ENCODE measurements around the gene DYNC1LI1. TPM values are rescaled to one million over a fixed set of nuclear protein-coding genes. Genes with fewer than 3 reads are reported as not detected.

DYNC1LI1 gene
- total and polyA plus RNA-seq, 2 of the 4 experiments (the other 2 are of a cell fraction) = 25.2 to 30.8 TPM

DNA sequence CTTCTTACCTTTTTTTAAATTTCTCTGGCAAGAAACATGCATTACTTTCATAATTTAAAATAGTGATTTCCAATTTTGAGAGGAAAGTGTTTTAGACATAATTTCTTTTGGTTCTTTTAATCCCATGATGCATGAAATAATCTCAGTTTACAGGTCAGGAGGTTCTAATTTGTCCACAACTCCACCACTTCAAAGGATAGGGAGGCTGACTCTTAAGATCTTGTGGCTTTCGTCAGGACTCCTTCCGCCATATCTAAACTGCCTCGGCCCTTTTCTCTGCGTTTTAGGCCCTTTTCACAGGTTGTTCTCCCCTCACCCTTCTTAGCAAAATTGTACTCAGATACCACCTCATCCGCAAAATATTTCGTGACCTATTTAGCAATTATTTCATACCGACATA, 8.0 kb downstream of the DYNC1LI1 start:
- H3K79me1 ChIP-seq (ENCODE audit: low read depth in 1 of 2, low read length in 2 of 2) = peaks cover 18 to 67% of the 10 kb centered on the region in 2 experiments
- H3K4me1 ChIP-seq (ENCODE audit: control insufficient read depth, insufficient read depth, low read length) = peaks cover 2% of the 10 kb centered on the region; the same call in 1 of the 2 replicates
- H3K56ac ChIP-seq (ENCODE audit: extremely low read depth, insufficient read depth, low read length) = no peak overlapping the region
- H4K20me1 ChIP-seq (ENCODE audit: insufficient read depth, low read length) = peaks cover 36% of the 10 kb centered on the region
- H2BK20ac ChIP-seq (ENCODE audit: low read depth, low read length) = no peak overlapping the region
- ATAC-seq (ENCODE audit: low read depth) = no peak
- TF ChIP-seq FOS (IDR thresholded peaks at IDR 0.05; ENCODE audit: low read depth, low read length) (no peak), CHD1 (IDR thresholded peaks at IDR 0.05; ENCODE audit: low read depth, low read length) (no peak), POLR2A (IDR thresholded peaks at IDR 0.05; ENCODE audit: low read depth, low read length) (no peak), RCOR1 (IDR thresholded peaks at IDR 0.05; ENCODE audit: insufficient replicate concordance, low read length) (no peak), BHLHE40 (IDR thresholded peaks at IDR 0.05; ENCODE audit: low read depth, low read length) (no peak), MAFK (IDR thresholded peaks at IDR 0.05; ENCODE audit: low read depth, low read length) (no peak)
- TF ChIP-seq, protein P1, sequence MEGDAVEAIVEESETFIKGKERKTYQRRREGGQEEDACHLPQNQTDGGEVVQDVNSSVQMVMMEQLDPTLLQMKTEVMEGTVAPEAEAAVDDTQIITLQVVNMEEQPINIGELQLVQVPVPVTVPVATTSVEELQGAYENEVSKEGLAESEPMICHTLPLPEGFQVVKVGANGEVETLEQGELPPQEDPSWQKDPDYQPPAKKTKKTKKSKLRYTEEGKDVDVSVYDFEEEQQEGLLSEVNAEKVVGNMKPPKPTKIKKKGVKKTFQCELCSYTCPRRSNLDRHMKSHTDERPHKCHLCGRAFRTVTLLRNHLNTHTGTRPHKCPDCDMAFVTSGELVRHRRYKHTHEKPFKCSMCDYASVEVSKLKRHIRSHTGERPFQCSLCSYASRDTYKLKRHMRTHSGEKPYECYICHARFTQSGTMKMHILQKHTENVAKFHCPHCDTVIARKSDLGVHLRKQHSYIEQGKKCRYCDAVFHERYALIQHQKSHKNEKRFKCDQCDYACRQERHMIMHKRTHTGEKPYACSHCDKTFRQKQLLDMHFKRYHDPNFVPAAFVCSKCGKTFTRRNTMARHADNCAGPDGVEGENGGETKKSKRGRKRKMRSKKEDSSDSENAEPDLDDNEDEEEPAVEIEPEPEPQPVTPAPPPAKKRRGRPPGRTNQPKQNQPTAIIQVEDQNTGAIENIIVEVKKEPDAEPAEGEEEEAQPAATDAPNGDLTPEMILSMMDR (conservative IDR thresholded peaks at IDR 0.05; ENCODE audit: low read depth, low read length) = no peak
- TF ChIP-seq, protein P2, sequence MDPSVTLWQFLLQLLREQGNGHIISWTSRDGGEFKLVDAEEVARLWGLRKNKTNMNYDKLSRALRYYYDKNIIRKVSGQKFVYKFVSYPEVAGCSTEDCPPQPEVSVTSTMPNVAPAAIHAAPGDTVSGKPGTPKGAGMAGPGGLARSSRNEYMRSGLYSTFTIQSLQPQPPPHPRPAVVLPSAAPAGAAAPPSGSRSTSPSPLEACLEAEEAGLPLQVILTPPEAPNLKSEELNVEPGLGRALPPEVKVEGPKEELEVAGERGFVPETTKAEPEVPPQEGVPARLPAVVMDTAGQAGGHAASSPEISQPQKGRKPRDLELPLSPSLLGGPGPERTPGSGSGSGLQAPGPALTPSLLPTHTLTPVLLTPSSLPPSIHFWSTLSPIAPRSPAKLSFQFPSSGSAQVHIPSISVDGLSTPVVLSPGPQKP (IDR thresholded peaks at IDR 0.05; ENCODE audit: borderline replicate concordance, low read depth, low read length) = no peak
- TF ChIP-seq, protein P3, sequence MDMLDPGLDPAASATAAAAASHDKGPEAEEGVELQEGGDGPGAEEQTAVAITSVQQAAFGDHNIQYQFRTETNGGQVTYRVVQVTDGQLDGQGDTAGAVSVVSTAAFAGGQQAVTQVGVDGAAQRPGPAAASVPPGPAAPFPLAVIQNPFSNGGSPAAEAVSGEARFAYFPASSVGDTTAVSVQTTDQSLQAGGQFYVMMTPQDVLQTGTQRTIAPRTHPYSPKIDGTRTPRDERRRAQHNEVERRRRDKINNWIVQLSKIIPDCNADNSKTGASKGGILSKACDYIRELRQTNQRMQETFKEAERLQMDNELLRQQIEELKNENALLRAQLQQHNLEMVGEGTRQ (IDR thresholded peaks at IDR 0.05; ENCODE audit: low read depth, low read length) = no peak
- no peak overlapping the region for H3K4me2 ChIP-seq (ENCODE audit: low read depth, low read length)
- H3K4me3 ChIP-seq (ENCODE audit: insufficient read depth, low read depth, low read length) = no peak overlapping the region
- H3K23ac ChIP-seq (ENCODE audit: low read depth, low read length) = no peak overlapping the region
- no peak overlapping the region for H4K91ac ChIP-seq (ENCODE audit: insufficient read depth, low read depth, low read length)
- no TSS peak for BruUV-seq (replicated peaks)
- peaks cover 14% of the 10 kb centered on the region for H3K9me1 ChIP-seq (ENCODE audit: insufficient read depth, low read length)
- no peak overlapping the region for H3K27ac ChIP-seq (ENCODE audit: insufficient read depth, low read length)
- no peaks in the 10 kb centered on the region for H3K9me3 ChIP-seq (ENCODE audit: control insufficient read depth, insufficient read depth, low read length)
- peaks cover 8% of the 10 kb centered on the region for H3K36me3 ChIP-seq (ENCODE audit: control insufficient read depth, insufficient read depth, low read length)
- H2BK15ac ChIP-seq (ENCODE audit: low read depth, low read length) = no peak overlapping the region
- 100% methylated on average over 1 of the region's 7 CpGs; no CpG with 5 or more reads in 1 of the 2 experiments for WGBS, 2 experiments (ENCODE audit: extremely low coverage in 2 of 2, insufficient read length in 1 of 2)
- H4K5ac ChIP-seq (ENCODE audit: low read depth, low read length) = no peak overlapping the region
- no peak overlapping the region for H2BK120ac ChIP-seq (ENCODE audit: low read depth, low read length)
- no peak overlapping the region for H2AK9ac ChIP-seq (replicated peaks; ENCODE audit: low read depth, low read length, poor library complexity)
- H3K18ac ChIP-seq (ENCODE audit: low read depth, low read length) = no peak overlapping the region
- no peak overlapping the region for H3K14ac ChIP-seq (replicated peaks; ENCODE audit: low read depth, low read length)
- ChIA-PET CTCF (no interaction called here), POLR2A (ENCODE audit: unreplicated experiment) (no interaction called here)
- H3K27me3 ChIP-seq (ENCODE audit: control insufficient read depth, insufficient read depth, low read length) = no peaks in the 10 kb centered on the region
- dilution Hi-C loops (cut with HindIII; ENCODE audit: low sequenced_read_pairs, unreplicated experiment) (no loop called here), in situ Hi-C loops (cut with MboI; ENCODE audit: low sequenced_read_pairs) (no loop called here), intact Hi-C loops (cut with micrococcal nuclease) (no loop called here)
- H2BK5ac ChIP-seq (ENCODE audit: low read depth, low read length, poor library complexity, severe bottlenecking) = no peak overlapping the region
- H3K4ac ChIP-seq (ENCODE audit: low read depth, low read length) = no peak overlapping the region
- no peak overlapping the region for H2AFZ ChIP-seq (replicated peaks; ENCODE audit: low read length, poor library complexity)
- no peak for DNase-seq
- no peak overlapping the region for H4K8ac ChIP-seq (ENCODE audit: low read depth in 2 of 2, low read length in 2 of 2)
- H2AK5ac ChIP-seq (ENCODE audit: low read depth, low read length) = no peak overlapping the region
- H3K9ac ChIP-seq (ENCODE audit: low read depth, low read length) = no peak overlapping the region

All from IMR-90 (cell line).